ENCODE measurements around the gene PFDN1. TPM values are rescaled to one million over a fixed set of nuclear protein-coding genes. Genes with fewer than 3 reads are reported as not detected.

Gene PFDN1
- total RNA-seq = 64.8 and 87.6 TPM in 2 replicates

DNA sequence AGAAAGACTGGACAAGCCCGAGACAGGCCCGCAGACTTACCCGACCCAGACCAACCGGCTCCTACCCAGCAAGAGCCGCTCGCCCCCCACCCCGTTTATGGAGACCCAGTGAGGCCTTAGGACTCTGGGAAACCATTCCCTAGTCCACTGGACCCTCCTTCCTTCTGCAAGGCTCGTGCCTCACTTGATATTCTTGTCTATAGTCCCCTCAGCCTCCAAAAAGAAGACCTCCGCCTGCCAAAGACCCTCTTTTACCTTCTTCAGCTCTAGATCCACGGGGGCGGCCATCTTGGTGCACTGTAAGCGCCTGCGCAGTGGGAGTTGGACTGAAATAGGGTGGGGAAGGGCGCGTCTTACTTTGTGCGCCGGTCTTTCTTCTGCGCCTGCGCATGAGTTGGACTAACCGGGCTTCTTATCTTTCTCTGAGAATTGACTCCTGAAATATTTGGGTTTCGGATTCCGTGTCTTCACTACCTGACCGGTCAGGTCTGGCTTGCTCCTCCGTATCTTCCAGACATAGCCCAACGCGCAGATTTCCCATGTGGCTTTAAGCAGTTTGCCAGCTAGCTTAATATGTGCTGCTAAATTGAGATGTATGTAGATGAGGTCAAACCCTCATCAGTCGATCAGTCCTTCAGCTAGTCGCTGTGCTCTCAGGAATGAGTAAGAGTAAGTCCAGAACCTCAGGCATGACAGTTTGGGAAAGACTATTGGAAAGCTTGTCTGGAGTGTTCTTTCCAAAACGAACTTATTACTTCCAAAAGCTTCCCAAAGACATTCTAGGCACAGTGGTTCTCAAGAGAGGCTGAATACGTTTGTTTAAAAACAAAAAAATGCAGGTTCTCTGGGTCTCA, at the start of gene PFDN1:
Gene PFDN1, minus strand, starts transcription at position 316 of the 854 bp plus-strand sequence. Its CDS starts 28 bp downstream, at position 288.

DNA sequence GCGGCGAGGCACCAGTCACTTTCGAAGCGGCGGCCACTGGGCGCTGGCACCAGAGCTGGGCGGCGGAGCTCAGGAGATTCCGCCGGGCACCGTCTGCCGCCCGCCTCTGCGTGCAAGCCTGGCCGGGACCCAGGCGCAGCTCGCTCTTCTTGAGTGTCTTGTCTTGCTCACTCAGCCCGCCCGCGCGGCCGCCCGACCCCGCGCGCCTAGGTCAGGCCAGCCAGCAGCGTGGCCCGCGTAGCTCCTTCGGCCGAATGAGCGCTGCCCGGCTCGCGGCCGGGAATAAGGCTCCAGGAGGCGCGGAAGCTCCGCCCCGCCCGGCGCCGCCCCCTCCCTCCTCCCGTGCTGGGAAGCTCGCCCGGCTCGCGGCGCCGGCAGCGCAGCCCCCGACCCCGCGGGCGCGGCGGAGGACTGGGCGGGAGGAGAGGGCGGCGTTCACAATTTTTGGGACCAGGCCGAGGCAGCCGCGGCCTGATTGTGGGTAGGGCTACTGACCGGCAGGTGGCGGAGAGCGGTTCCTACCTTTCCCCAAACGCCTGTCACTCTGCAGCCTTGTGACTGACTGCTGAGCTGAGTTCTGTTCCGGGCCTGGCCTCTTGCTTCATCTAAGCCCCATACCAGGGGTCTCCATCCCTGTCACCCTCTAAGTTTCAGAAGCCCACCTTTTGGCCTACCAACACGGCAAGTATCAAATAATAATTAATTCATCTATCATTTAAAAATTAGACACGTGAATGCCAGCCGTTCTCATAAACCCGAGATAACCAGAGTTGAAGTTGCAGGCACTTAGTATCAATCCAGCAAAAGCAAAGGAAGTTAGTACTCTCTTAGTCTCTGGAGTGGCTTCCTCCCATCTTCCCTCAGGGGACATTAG, 43.7 kb upstream of the PFDN1 start, which contains the start of gene HBEGF:
Gene HBEGF, minus strand, starts transcription at position 256 of the 874 bp plus-strand sequence. CDS start 275 bp downstream, outside the sequence.

Other genes starting within 250 kb of the PFDN1 start
- 12.5 and 25.6 TPM in 2 replicates for gene PURA, start 189.0 kb downstream of the PFDN1 start, total RNA-seq
- 3.3 and 5.7 TPM in 2 replicates for gene IGIP, start 177.2 kb downstream of the PFDN1 start, total RNA-seq
- 18.6 and 42.5 TPM in 2 replicates for gene CYSTM1, start 127.9 kb downstream of the PFDN1 start, total RNA-seq
- 7.2 and 47.5 TPM in 2 replicates for gene HBEGF, start 43.5 kb upstream of the PFDN1 start, total RNA-seq
- gene SLC4A9, start 57.1 kb upstream of the PFDN1 start, total RNA-seq = not detected in 2 replicates
- gene ANKHD1, start 98.7 kb upstream of the PFDN1 start, total RNA-seq = 63.1 and 107 TPM in 2 replicates
- gene EIF4EBP3, start 244.6 kb upstream of the PFDN1 start, total RNA-seq = 1.3 TPM in 1 of 2 replicates, not detected in the other

All from placental pericyte (primary cell).